Measurements from ENCODE around the gene DDX47.

DNA sequence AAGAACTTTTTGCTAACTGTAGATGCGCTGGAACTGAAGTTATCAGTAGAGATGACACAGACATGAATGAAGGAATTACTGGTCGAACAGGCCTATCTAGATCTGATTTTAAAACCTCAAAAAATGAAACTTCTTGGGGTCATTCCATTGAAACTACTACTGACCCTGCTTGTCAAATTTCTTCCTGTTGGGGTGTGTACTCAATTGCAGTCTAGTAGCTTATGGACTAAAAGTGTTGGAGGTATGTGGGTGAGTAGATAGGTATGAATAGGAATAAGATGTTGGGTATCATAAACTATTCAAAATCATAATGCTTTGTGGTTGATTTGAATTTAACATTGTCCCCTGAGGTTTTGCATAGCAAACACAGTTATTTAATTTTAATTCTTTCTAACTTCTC, 18.5 kb upstream of the DDX47 start:
- TF ChIP-seq CTCF (IDR thresholded peaks at IDR 0.05; ENCODE audit: low read length) (no peak), EZH2 (IDR thresholded peaks at IDR 0.05; ENCODE audit: borderline replicate concordance, low read length) (no peak)

Measured in OCI-LY1 (cell line).